Measurements from ENCODE around the gene NFIA.

NFIA gene

GRCh38 chr1:61082311-61083012 lies at the start of gene NFIA:
NFIA (plus strand) TSS chr1:61082561.
- H3K27ac ChIP-seq (ENCODE audit: low read depth, low read length), result no peak within 1 kb of the TSS

GRCh38 chr1:61035880-61036279 lies 46.5 kb upstream of the NFIA start:
- Histone ChIP-seq H3K9ac (ENCODE audit: low read depth, low read length) (no peak overlapping the region), H3K9me3 (ENCODE audit: control insufficient read depth, insufficient read depth, low read length) (no peaks in the 10 kb centered on the region), H3K27ac (ENCODE audit: low read depth, low read length) (no peak overlapping the region), H3K27me3 (ENCODE audit: control insufficient read depth, insufficient read depth, low read length) (no peaks in the 10 kb centered on the region), H3K4me3 (ENCODE audit: low read depth, low read length) (no peak overlapping the region), H3K4me1 (ENCODE audit: control insufficient read depth, insufficient read depth, low read length) (no peaks in the 10 kb centered on the region), H3K36me3 (ENCODE audit: control insufficient read depth, insufficient read depth, low read length) (no peaks in the 10 kb centered on the region)

More at GRCh38 chr1:61082311-61083012, at the start of gene NFIA:
- peaks cover 37% of the 10 kb centered on the region for H3K4me1 ChIP-seq (ENCODE audit: control insufficient read depth, insufficient read depth, low read length)
- H3K27me3 ChIP-seq (ENCODE audit: control insufficient read depth, insufficient read depth, low read length), result peaks cover 78% of the 10 kb centered on the region
- no peaks in the 10 kb centered on the region for H3K36me3 ChIP-seq (ENCODE audit: control insufficient read depth, insufficient read depth, low read length)
- no peak within 1 kb of the TSS; the same call in 1 of the 2 replicates for H3K9ac ChIP-seq (ENCODE audit: low read depth, low read length)
- no peaks in the 10 kb centered on the region for H3K9me3 ChIP-seq (ENCODE audit: control insufficient read depth, insufficient read depth, low read length)
- H3K4me3 ChIP-seq (ENCODE audit: low read depth, low read length), result peak within 1 kb of the TSS; percentile 69

GRCh38 chr1:61042466-61043009 lies 39.8 kb upstream of the NFIA start:
- Histone ChIP-seq H3K4me3 (ENCODE audit: low read depth, low read length) (peak overlapping the region; percentile 63), H3K9ac (ENCODE audit: low read depth, low read length) (no peak overlapping the region; the same call in 1 of the 2 replicates), H3K36me3 (ENCODE audit: control insufficient read depth, insufficient read depth, low read length) (no peaks in the 10 kb centered on the region), H3K27me3 (ENCODE audit: control insufficient read depth, insufficient read depth, low read length) (peaks cover 47% of the 10 kb centered on the region), H3K4me1 (ENCODE audit: control insufficient read depth, insufficient read depth, low read length) (peaks cover 12% of the 10 kb centered on the region; the same call in 1 of the 2 replicates), H3K9me3 (ENCODE audit: control insufficient read depth, insufficient read depth, low read length) (no peaks in the 10 kb centered on the region), H3K27ac (ENCODE audit: low read depth, low read length) (no peak overlapping the region)

GRCh38 chr1:61043010-61043820 lies 39.1 kb upstream of the NFIA start:
- Histone ChIP-seq H3K27me3 (ENCODE audit: control insufficient read depth, insufficient read depth, low read length) (peaks cover 47% of the 10 kb centered on the region), H3K36me3 (ENCODE audit: control insufficient read depth, insufficient read depth, low read length) (no peaks in the 10 kb centered on the region), H3K4me1 (ENCODE audit: control insufficient read depth, insufficient read depth, low read length) (peaks cover 12% of the 10 kb centered on the region; the same call in 1 of the 2 replicates), H3K4me3 (ENCODE audit: low read depth, low read length) (peak overlapping the region; percentile 63), H3K9ac (ENCODE audit: low read depth, low read length) (peak overlapping the region; percentile 72), H3K9me3 (ENCODE audit: control insufficient read depth, insufficient read depth, low read length) (no peaks in the 10 kb centered on the region), H3K27ac (ENCODE audit: low read depth, low read length) (no peak overlapping the region)

GRCh38 chr1:61046434-61046833 lies 35.9 kb upstream of the NFIA start:
- Histone ChIP-seq H3K36me3 (ENCODE audit: control insufficient read depth, insufficient read depth, low read length) (no peaks in the 10 kb centered on the region), H3K9ac (ENCODE audit: low read depth, low read length) (no peak overlapping the region), H3K4me1 (ENCODE audit: control insufficient read depth, insufficient read depth, low read length) (peaks cover 18% of the 10 kb centered on the region), H3K9me3 (ENCODE audit: control insufficient read depth, insufficient read depth, low read length) (no peaks in the 10 kb centered on the region), H3K4me3 (ENCODE audit: low read depth, low read length) (no peak overlapping the region), H3K27ac (ENCODE audit: low read depth, low read length) (no peak overlapping the region), H3K27me3 (ENCODE audit: control insufficient read depth, insufficient read depth, low read length) (peaks cover 56% of the 10 kb centered on the region)

GRCh38 chr1:61047061-61047460 lies 35.3 kb upstream of the NFIA start:
- Histone ChIP-seq H3K9me3 (ENCODE audit: control insufficient read depth, insufficient read depth, low read length) (no peaks in the 10 kb centered on the region), H3K4me3 (ENCODE audit: low read depth, low read length) (no peak overlapping the region), H3K36me3 (ENCODE audit: control insufficient read depth, insufficient read depth, low read length) (no peaks in the 10 kb centered on the region), H3K27me3 (ENCODE audit: control insufficient read depth, insufficient read depth, low read length) (peaks cover 59% of the 10 kb centered on the region), H3K27ac (ENCODE audit: low read depth, low read length) (no peak overlapping the region), H3K9ac (ENCODE audit: low read depth, low read length) (no peak overlapping the region), H3K4me1 (ENCODE audit: control insufficient read depth, insufficient read depth, low read length) (peaks cover 24% of the 10 kb centered on the region)

- Histone ChIP-seq H3K27me3 (ENCODE audit: control insufficient read depth, insufficient read depth, low read length) (peaks cover 59% of the 10 kb centered on the region), H3K9ac (ENCODE audit: low read depth, low read length) (no peak overlapping the region), H3K4me1 (ENCODE audit: control insufficient read depth, insufficient read depth, low read length) (peaks cover 41% of the 10 kb centered on the region), H3K27ac (ENCODE audit: low read depth, low read length) (no peak overlapping the region), H3K4me3 (ENCODE audit: low read depth, low read length) (peak overlapping the region; percentile 74), H3K36me3 (ENCODE audit: control insufficient read depth, insufficient read depth, low read length) (no peaks in the 10 kb centered on the region), H3K9me3 (ENCODE audit: control insufficient read depth, insufficient read depth, low read length) (no peaks in the 10 kb centered on the region)
Measured at GRCh38 chr1:61049850-61050540, 32.4 kb upstream of the NFIA start.

- peaks cover 49% of the 10 kb centered on the region for H3K4me1 ChIP-seq (ENCODE audit: control insufficient read depth, insufficient read depth, low read length)
- no peak overlapping the region for H3K9ac ChIP-seq (ENCODE audit: low read depth, low read length)
- peak overlapping the region; percentile 74 for H3K4me3 ChIP-seq (ENCODE audit: low read depth, low read length)
- H3K9me3 ChIP-seq (ENCODE audit: control insufficient read depth, insufficient read depth, low read length), result no peaks in the 10 kb centered on the region
- no peaks in the 10 kb centered on the region for H3K36me3 ChIP-seq (ENCODE audit: control insufficient read depth, insufficient read depth, low read length)
- H3K27me3 ChIP-seq (ENCODE audit: control insufficient read depth, insufficient read depth, low read length), result peaks cover 61% of the 10 kb centered on the region
- no peak overlapping the region for H3K27ac ChIP-seq (ENCODE audit: low read depth, low read length)
Measured at GRCh38 chr1:61050541-61051442, 31.6 kb upstream of the NFIA start.

- Histone ChIP-seq H3K9ac (ENCODE audit: low read depth, low read length) (no peak overlapping the region), H3K4me1 (ENCODE audit: control insufficient read depth, insufficient read depth, low read length) (peaks cover 54% of the 10 kb centered on the region), H3K36me3 (ENCODE audit: control insufficient read depth, insufficient read depth, low read length) (no peaks in the 10 kb centered on the region), H3K9me3 (ENCODE audit: control insufficient read depth, insufficient read depth, low read length) (no peaks in the 10 kb centered on the region), H3K27ac (ENCODE audit: low read depth, low read length) (no peak overlapping the region), H3K27me3 (ENCODE audit: control insufficient read depth, insufficient read depth, low read length) (peaks cover 62% of the 10 kb centered on the region), H3K4me3 (ENCODE audit: low read depth, low read length) (peak overlapping the region; percentile 74)
Measured at GRCh38 chr1:61051443-61051718, 31.0 kb upstream of the NFIA start.

- Histone ChIP-seq H3K36me3 (ENCODE audit: control insufficient read depth, insufficient read depth, low read length) (no peaks in the 10 kb centered on the region), H3K4me1 (ENCODE audit: control insufficient read depth, insufficient read depth, low read length) (peaks cover 59% of the 10 kb centered on the region), H3K27me3 (ENCODE audit: control insufficient read depth, insufficient read depth, low read length) (peaks cover 66% of the 10 kb centered on the region), H3K9me3 (ENCODE audit: control insufficient read depth, insufficient read depth, low read length) (no peaks in the 10 kb centered on the region), H3K4me3 (ENCODE audit: low read depth, low read length) (peak overlapping the region; percentile 5), H3K27ac (ENCODE audit: low read depth, low read length) (no peak overlapping the region), H3K9ac (ENCODE audit: low read depth, low read length) (no peak overlapping the region)
Measured at GRCh38 chr1:61051719-61052394, 30.5 kb upstream of the NFIA start.
